ENCODE data around the gene TNNC1.

GRCh38 chr3:52468336-52468735 lies 14.5 kb upstream of the TNNC1 start:
- TF ChIP-seq, protein P1, sequence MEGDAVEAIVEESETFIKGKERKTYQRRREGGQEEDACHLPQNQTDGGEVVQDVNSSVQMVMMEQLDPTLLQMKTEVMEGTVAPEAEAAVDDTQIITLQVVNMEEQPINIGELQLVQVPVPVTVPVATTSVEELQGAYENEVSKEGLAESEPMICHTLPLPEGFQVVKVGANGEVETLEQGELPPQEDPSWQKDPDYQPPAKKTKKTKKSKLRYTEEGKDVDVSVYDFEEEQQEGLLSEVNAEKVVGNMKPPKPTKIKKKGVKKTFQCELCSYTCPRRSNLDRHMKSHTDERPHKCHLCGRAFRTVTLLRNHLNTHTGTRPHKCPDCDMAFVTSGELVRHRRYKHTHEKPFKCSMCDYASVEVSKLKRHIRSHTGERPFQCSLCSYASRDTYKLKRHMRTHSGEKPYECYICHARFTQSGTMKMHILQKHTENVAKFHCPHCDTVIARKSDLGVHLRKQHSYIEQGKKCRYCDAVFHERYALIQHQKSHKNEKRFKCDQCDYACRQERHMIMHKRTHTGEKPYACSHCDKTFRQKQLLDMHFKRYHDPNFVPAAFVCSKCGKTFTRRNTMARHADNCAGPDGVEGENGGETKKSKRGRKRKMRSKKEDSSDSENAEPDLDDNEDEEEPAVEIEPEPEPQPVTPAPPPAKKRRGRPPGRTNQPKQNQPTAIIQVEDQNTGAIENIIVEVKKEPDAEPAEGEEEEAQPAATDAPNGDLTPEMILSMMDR (IDR thresholded peaks at IDR 0.05) = no peak
- TF ChIP-seq POLR2AphosphoS5 (IDR thresholded peaks at IDR 0.05) = no peak

Data from breast epithelium (tissue), 3 donors.